Measurements from ENCODE around the gene FARP1.

DNA sequence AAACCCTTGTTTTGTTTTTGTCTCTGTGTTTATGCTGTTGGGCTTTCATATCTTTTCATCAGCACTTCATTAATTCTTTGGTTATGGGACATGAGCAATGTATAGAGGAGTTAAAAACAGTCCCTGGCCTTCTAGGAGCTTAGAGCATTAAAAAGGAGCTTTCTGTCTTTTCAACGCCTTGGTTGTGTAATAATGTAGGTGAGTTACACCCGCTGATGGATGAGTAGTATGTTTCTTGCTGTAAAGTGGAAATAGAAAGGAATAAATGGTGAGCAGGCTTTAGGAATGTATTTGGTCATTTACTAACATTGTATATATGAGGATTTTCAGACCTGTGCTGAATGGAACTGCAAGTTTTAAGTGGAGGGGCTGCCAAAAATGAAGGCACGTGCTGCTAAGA, 155.7 kb downstream of the FARP1 start:
- no peak for TF ChIP-seq GATA2 (IDR thresholded peaks at IDR 0.05; ENCODE audit: low read depth, low read length)
- peak; percentile 29; the same call in 1 of the 2 replicates for TF ChIP-seq GATA3 (IDR thresholded peaks at IDR 0.05; ENCODE audit: low read depth, low read length)

All from SH-SY5Y (cell line).